Vagina (tissue), 2 donors: ENCODE measurements around the gene CACNA1C. TPM values are rescaled to one million over a fixed set of nuclear protein-coding genes. Genes with fewer than 3 reads are reported as not detected.

Source experiments
- DNase-seq, 2 donors: peaks; one replicate each; pipeline ENCODE4 v3.0.0-alpha.2; 2017; ENCODE audit errors: extremely low spot score in 2 of 2
- H3K27ac ChIP-seq: fragments of 200-600 bp; sonication (generic); one replicate; pipeline ENCODE4 v1.5.1; 2019
- H3K27me3 ChIP-seq: fragments of 200-600 bp; sonication (generic); one replicate; pipeline ENCODE4 v1.5.1; 2019
- H3K36me3 ChIP-seq, 2 donors: fragments of 200-600 bp; sonication (generic); one replicate each; pipeline ENCODE4 v1.5.1; 2017 to 2019
- H3K4me1 ChIP-seq: fragments of 200-600 bp; sonication (generic); one replicate; pipeline ENCODE4 v1.5.1; 2019
- H3K4me3 ChIP-seq, 2 donors: fragments of 200-600 bp; sonication (generic); 1 replicate in 1 of 2; 2 replicates in 1 of 2; pipeline ENCODE4 v1.5.1; 2016 to 2019
- H3K9me3 ChIP-seq: fragments of 200-600 bp; sonication (generic); one replicate; pipeline ENCODE4 v1.5.1; 2019
- CTCF ChIP-seq, 3 experiments: fragments of 450-650 bp in 2 of 3; fragments of 200-600 bp in 1 of 3; sonication (generic) in 1 of 3; IDR thresholded peaks; one replicate each; pipeline ENCODE4 v1.5.1; 2017 to 2019; ENCODE audit warnings: antibody characterized with exemption in 3 of 3, mild to moderate bottlenecking in 2 of 3, moderate library complexity in 2 of 3
- POLR2A ChIP-seq, 2 donors: fragments of 450-650 bp; IDR thresholded peaks; one replicate each; pipeline ENCODE4 v1.6.1; 2017; ENCODE audit warnings: antibody characterized with exemption in 2 of 2, mild to moderate bottlenecking in 2 of 2, moderate library complexity in 2 of 2
- POLR2AphosphoS5 ChIP-seq, 2 donors: sonication (generic); formaldehyde crosslinking; IDR thresholded peaks; one replicate each; pipeline ENCODE4 v1.9.0; 2017; ENCODE audit warnings: antibody characterized with exemption in 2 of 2, mild to moderate bottlenecking in 2 of 2, low read depth in 1 of 2; ENCODE audit not compliant: insufficient read depth in 1 of 2
- intact Hi-C: fragments of 100-400 bp; cut with DNase I; formaldehyde crosslinking; loops from one replicate; pipeline ENCODE4 v1.15.1; 2023
- total RNA-seq: library from RNA; depleted of rRNA; stranded (reverse); fragments of >200 nt; gene quantifications from one replicate; pipeline ENCODE4 v1.2.3, GENCODE V29; 2016

Gene CACNA1C
- total RNA-seq, 1 donor from 2014 or later: 9.8 TPM

DNA sequence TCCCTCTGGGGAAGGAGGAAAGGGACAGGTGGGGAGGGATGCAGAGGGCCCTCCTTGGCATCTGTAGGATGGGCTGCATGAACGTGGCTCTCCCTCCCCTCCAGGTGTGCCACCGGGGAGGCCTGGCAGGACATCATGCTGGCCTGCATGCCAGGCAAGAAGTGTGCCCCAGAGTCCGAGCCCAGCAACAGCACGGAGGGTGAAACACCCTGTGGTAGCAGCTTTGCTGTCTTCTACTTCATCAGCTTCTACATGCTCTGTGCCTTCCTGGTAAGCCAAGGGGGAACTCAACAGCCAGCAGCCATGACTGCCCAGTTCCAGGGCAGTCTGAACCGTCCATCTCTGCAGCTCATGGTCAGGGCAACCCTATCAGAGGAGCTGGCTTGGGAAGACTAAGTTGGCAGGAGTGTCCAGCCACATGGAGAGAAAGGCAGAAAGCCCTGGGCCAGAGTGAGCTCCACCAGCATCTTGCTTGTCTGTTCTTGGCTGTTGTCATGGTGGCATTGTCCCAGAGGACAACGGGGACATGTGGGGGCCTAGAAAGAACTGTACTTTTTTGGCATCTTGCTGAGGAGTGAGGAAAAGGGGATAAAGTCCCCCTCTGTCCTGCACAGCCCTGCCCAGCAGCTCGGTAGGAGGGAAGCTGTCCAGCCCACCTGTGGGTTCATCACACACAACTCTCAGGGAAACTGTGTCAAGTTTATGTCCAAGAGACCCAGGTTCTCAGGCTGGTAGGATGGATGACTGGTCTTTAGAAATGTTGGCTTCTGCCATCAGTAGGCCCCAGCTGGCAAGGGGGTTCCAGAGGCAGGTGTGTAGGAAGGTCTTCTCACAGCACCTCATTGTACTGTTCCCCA is 612.2 kb downstream of the CACNA1C start:
- no peak overlapping the region for H3K4me3 ChIP-seq
- H3K27me3 ChIP-seq: no peaks in the 10 kb centered on the region
- intact Hi-C loops: no loop called here
- H3K9me3 ChIP-seq: no peaks in the 10 kb centered on the region
- no peak for DNase-seq
- no peak for TF ChIP-seq POLR2AphosphoS5 (IDR thresholded peaks at IDR 0.05; ENCODE audit: insufficient read depth in 1 of 2, low read depth in 1 of 2)
- TF ChIP-seq POLR2A (IDR thresholded peaks at IDR 0.05): no peak
- TF ChIP-seq CTCF (IDR thresholded peaks at IDR 0.05): no peak
- H3K27ac ChIP-seq: no peak overlapping the region
- H3K36me3 ChIP-seq: peaks cover 0 to 27% of the 10 kb centered on the region in 2 donors
- H3K4me1 ChIP-seq: no peaks in the 10 kb centered on the region

DNA sequence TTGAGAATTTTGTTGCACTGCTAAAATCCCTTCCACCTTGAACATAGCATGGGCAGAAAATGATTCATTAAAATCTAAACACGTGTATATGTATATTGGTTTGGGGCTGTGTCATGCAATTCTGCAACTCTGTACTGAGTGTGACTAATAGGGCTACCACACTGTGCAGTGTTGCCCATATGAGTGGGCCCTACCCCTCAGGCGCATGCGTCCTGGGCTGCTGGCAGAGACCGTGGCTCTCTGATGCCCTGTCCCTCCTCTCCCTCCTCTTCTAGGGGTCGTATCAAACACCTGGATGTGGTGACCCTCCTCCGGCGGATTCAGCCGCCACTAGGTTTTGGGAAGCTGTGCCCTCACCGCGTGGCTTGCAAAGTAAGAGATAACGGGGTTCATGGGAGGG is 613.6 kb downstream of the CACNA1C start:
- Histone ChIP-seq H3K36me3 (peaks cover 0 to 28% of the 10 kb centered on the region in 2 donors), H3K4me1 (no peaks in the 10 kb centered on the region), H3K27me3 (no peaks in the 10 kb centered on the region), H3K27ac (no peak overlapping the region), H3K4me3 (no peak overlapping the region), H3K9me3 (no peaks in the 10 kb centered on the region)
- no peak for DNase-seq
- intact Hi-C loops: no loop called here
- TF ChIP-seq POLR2AphosphoS5 (IDR thresholded peaks at IDR 0.05; ENCODE audit: insufficient read depth in 1 of 2, low read depth in 1 of 2) (no peak), CTCF (IDR thresholded peaks at IDR 0.05) (no peak), POLR2A (IDR thresholded peaks at IDR 0.05) (no peak)

DNA sequence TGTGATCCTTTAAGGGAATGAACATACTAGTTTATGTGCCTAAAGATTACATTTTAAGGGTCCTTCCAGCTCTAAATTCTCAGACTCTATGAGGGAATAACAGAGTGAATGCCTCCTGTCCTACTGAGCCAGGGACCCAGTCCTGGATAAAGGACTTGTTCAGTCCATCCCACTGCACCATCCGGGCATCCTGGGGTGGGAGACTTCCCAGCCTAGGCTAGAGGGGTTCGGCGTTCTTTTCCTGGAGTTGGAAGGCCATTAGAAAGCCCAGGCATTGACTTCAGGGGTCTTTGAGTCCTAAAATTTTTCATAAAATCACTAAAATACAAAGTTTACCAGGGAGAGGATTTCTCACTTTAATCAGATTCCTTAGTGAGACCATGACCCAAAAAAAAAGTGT is 614.1 kb downstream of the CACNA1C start:
- Histone ChIP-seq H3K27me3 (no peaks in the 10 kb centered on the region), H3K9me3 (no peaks in the 10 kb centered on the region), H3K36me3 (peaks cover 0 to 28% of the 10 kb centered on the region in 2 donors), H3K27ac (no peak overlapping the region), H3K4me3 (no peak overlapping the region), H3K4me1 (no peaks in the 10 kb centered on the region)
- no peak for TF ChIP-seq POLR2AphosphoS5 (IDR thresholded peaks at IDR 0.05; ENCODE audit: insufficient read depth in 1 of 2, low read depth in 1 of 2)
- TF ChIP-seq POLR2A (IDR thresholded peaks at IDR 0.05): no peak
- TF ChIP-seq CTCF (IDR thresholded peaks at IDR 0.05): no peak
- intact Hi-C loops: no loop called here
- DNase-seq: no peak

- no peak for TF ChIP-seq POLR2AphosphoS5 (IDR thresholded peaks at IDR 0.05; ENCODE audit: insufficient read depth in 1 of 2, low read depth in 1 of 2)
- TF ChIP-seq CTCF (IDR thresholded peaks at IDR 0.05): no peak
- TF ChIP-seq POLR2A (IDR thresholded peaks at IDR 0.05): no peak
- Histone ChIP-seq H3K4me3 (no peak overlapping the region), H3K27me3 (no peaks in the 10 kb centered on the region), H3K9me3 (no peaks in the 10 kb centered on the region), H3K4me1 (no peaks in the 10 kb centered on the region), H3K27ac (no peak overlapping the region), H3K36me3 (peaks cover 0 to 28% of the 10 kb centered on the region in 2 donors)
- intact Hi-C loops: no loop called here
- DNase-seq: no peak
Observed at GRCh38 chr12:2667716-2668440, 615.1 kb downstream of the CACNA1C start.
